GM10847 (cell line): ENCODE measurements around the gene NOD1.

Source experiments
- POLR2A ChIP-seq: IDR thresholded peaks from 2 replicates; pipeline ENCODE4 v1.6.1; 2011; ENCODE audit not compliant: insufficient read length; ENCODE audit errors: extremely low read depth

The NOD1 gene

DNA sequence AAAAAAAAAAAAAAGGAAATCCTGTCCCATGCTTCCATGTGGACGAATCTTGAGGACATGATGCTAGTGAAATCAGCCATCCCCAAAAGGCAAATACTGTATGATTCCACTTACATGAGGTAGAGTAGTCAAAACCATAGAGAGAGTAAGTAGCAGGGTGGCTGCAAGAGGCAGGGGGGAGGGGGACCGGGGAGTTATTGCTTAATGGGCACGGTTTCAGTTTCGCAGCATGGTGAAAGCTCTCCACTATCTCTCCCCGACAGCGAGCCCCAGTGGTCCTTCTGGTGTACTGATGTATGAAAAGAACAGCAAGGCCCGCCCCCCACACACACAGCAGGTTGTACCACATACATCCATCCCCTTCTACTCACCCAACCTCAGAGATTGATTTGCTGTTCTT, 32.8 kb downstream of the NOD1 start:
- no peak for TF ChIP-seq POLR2A

DNA sequence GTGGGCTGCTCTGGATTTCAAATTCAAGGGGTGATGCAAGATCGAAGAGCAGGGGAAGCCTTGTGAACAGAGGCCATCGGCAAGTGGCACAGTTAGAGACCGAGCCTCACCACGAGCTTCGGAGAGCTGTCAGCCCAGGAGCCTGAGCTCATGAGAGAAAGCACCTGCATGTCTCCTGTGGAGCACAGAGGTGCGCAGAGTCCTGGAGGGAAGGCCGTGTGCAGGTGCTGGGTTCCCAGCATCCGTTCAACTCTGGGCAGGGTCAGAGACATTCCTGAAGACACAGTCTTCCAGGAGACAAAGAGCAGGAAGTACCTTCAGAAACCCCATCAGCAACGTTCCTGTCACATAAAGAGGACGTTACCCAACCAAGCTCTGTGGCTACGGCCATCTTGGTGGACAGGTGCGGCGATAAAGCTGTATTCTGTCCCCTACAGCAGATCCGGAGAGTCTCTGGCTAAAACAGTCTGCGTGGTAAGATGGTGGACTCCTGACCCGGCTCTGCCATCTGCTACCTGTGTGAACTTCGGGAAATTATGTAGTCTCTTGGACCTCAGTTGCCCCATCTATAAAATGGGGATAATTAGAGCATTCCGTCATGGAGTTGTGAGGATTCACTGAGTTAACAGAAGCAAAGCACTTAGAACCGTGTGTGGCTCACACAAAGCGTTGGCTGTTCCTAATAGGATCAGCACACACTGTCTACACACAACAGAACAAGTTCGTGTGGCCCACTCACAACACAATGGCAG, 40.6 kb downstream of the NOD1 start:
- TF ChIP-seq POLR2A, result no peak

DNA sequence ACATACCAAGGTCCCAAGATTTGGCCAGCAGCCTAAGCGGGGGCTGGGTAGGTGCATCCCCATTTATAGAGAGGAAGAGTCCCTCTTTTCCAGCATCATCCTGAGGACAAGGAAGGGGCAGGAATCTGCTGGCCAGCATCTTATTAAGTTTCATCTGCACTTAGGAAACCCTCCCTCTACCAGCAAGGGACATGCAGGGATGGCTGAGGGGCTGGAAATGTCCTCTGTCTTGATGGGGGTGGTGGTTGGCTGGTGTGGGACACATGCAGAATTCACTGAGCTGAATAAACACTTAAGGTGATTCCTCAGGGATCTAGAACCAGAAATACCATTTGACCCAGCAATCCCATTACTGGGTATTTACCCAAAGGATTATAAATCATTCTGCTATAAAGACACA, 42.1 kb downstream of the NOD1 start:
- TF ChIP-seq POLR2A, result no peak

DNA sequence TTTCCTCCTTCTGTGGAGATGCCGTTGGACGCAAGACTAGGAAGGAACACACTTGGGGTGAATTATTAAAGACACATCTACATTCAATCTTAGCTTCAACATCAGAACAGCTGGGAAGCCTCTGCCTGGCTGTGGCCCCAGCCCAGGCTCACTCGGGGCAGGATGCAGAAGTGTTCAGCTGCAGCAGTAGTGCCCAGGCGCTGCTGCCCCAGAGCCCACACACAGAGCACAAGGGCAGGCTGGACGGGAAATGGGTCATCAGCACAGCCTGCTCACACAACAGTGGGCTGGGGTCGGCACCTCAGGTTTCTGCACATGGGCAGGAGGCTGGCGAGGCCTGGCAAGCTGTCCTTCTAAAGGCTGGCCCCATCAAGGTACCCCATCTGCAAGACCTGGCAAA, 42.5 kb downstream of the NOD1 start:
- TF ChIP-seq POLR2A, result no peak

DNA sequence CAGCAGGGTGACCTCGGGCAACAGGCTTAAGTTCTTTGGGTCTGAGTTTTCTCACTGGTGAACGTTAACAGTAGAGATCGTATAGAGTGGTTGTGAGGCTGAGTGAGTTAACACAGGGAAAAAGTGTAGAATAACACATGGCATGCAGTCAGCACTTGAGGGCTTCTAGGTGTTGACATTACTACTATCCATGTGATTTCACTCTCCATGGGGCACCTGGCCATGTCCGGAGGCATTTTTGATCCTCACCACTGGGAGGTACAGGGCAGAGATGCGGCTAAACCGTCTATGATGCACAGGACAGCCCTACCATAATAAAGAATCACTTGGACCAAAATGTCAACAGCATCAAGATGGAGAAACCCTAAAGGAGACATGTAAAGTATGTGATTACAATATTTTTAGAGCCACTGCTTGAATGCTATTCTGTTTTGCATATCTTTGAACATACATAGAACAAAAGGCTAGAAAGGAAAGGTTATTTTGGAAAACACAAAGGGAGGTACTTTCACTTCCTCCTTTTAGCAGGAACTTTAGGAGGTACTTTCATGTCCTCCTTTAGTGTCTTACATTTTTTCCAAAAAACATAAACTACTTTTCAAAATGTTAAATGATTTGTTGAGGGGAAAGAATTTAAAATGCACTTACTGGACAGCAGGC, 44.3 kb downstream of the NOD1 start:
- TF ChIP-seq POLR2A, result no peak

- TF ChIP-seq POLR2A, result no peak
These were observed 45.1 kb downstream of the NOD1 start for GRCh38 chr7:30433506-30433905.

- no peak for TF ChIP-seq POLR2A
These were observed 45.5 kb downstream of the NOD1 start for GRCh38 chr7:30433082-30433481.

DNA sequence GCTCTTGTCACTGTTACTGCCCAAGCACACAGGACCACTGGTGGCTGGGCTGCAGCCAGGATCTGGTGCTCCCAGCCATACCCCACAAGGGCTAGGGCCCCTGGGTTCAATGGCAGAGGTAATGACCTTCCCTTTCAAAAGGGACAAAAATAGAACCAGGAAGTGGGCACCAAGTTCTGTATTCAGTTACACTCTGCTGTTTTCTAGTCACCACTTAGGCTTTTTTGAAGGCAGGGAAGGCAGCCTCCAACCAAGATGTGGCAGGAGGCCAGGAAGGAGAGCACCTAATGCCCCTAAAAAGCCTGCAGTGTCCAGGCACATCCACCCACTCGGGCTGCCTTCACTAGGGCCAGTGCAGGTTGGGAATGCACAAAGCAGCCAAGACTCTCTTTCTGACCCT, 47.8 kb downstream of the NOD1 start:
- TF ChIP-seq POLR2A, result no peak

- TF ChIP-seq POLR2A, result no peak
These were observed 48.3 kb downstream of the NOD1 start for GRCh38 chr7:30430276-30430675.

DNA sequence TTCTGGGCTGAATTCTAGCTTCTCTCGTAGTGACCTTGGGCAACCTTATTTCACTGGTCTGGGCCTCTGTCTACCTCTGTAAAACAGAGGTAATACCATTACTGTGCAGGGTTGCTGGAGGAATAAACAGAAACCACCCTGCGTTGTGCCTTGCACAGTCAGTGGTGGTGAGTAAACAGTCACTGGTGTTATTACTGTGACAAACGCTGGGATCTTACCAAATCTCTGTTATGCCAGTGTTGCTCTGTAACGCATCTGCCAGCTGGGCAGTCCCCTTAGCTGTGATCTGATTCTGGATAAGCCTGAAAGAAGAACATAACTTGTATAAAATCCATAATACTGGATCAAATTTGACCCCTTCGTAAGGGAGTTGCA, 49.4 kb downstream of the NOD1 start:
- TF ChIP-seq POLR2A, result no peak

- TF ChIP-seq POLR2A, result no peak
These were observed 50.1 kb downstream of the NOD1 start for GRCh38 chr7:30428246-30429155.

DNA sequence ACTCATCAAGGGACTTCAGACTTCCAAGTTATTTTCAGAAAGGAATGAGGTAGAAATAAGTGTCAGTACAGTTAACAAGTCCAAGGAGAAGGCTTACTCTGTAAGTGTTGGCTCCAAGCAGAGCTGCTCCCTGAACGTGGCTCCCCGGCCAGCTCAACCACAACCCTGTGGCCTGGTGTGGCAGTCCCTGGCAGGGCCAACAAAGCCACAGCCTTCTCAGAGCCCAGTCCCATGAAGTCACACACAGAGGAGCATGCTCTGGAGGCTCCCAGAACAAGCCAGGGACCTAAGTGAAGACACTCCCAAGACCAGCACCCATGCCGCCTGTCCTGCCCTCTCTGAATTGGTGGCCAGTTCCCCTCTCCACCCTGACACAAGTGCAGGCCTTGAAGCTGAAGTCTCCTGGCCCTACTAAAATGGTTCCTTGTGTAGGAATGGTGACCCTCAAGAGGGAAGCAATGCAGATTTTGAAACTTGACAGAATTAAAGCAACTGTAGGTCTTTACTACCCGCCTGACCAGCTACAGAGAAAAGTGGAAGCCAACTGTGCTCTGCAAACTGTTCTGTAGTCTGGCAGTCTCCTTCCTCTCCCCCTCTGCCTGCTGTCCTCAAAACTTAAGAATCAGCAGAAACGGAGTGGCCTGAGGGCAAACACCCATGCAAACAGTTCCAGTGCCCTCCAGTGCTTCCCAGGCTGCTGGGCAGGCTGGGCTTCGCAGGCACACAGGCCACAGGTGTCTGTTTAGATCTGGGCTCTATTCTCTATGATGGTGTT, 51.1 kb downstream of the NOD1 start:
- no peak for TF ChIP-seq POLR2A

- no peak for TF ChIP-seq POLR2A
These were observed 54.1 kb downstream of the NOD1 start for GRCh38 chr7:30424506-30424905.

GRCh38 chr7:30423788-30424505, 54.6 kb downstream of the NOD1 start:
- no peak for TF ChIP-seq POLR2A
